Transverse colon (tissue), 4 donors: ENCODE measurements around the gene HEYL.

ENCODE experiments used
- EP300 ChIP-seq: sonication (generic); formaldehyde crosslinking; IDR thresholded peaks from one replicate; pipeline ENCODE4 v1.6.1; 2017; ENCODE audit warnings: antibody characterized with exemption, low read depth
- POLR2A ChIP-seq: fragments of 450-650 bp; IDR thresholded peaks from one replicate; pipeline ENCODE4 v1.6.1; 2016; ENCODE audit warnings: antibody characterized with exemption, mild to moderate bottlenecking, moderate library complexity
- POLR2AphosphoS5 ChIP-seq, 3 donors: sonication (generic); formaldehyde crosslinking; IDR thresholded peaks; one replicate each; pipeline ENCODE4 v1.6.1; 2016; ENCODE audit warnings: antibody characterized with exemption in 3 of 3
- TF ChIP-seq, protein P1 (sequence below), 5 experiments: fragments of 200-600 bp in 3 of 5; fragments of 450-650 bp in 2 of 5; sonication (generic) in 3 of 5; IDR thresholded peaks; 1 replicate in 2 of 5; 2 replicates in 3 of 5; pipeline ENCODE4 v1.5.1; 2016 to 2017; ENCODE audit warnings: antibody characterized with exemption in 5 of 5, inconsistent platforms in 3 of 5, mild to moderate bottlenecking in 2 of 5, moderate library complexity in 1 of 5

GRCh38 chr1:39671433-39671792 is 32.0 kb upstream of the HEYL start:
- TF ChIP-seq, protein P1, sequence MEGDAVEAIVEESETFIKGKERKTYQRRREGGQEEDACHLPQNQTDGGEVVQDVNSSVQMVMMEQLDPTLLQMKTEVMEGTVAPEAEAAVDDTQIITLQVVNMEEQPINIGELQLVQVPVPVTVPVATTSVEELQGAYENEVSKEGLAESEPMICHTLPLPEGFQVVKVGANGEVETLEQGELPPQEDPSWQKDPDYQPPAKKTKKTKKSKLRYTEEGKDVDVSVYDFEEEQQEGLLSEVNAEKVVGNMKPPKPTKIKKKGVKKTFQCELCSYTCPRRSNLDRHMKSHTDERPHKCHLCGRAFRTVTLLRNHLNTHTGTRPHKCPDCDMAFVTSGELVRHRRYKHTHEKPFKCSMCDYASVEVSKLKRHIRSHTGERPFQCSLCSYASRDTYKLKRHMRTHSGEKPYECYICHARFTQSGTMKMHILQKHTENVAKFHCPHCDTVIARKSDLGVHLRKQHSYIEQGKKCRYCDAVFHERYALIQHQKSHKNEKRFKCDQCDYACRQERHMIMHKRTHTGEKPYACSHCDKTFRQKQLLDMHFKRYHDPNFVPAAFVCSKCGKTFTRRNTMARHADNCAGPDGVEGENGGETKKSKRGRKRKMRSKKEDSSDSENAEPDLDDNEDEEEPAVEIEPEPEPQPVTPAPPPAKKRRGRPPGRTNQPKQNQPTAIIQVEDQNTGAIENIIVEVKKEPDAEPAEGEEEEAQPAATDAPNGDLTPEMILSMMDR (IDR thresholded peaks at IDR 0.05), result no peak
- TF ChIP-seq POLR2A (no peak), POLR2AphosphoS5 (IDR thresholded peaks at IDR 0.05) (no peak), EP300 (no peak)
